AG09319 (cell line): Measurements from ENCODE around the gene SPEF1.

Experiments
- DNase-seq: peaks from one replicate; pipeline ENCODE4 v3.0.0-alpha.2; 2010; ENCODE audit warnings: low read depth; ENCODE audit errors: extremely low read depth
- TF ChIP-seq, protein P1 (sequence below): IDR thresholded peaks from 2 replicates; pipeline ENCODE4 v1.5.1; 2011; ENCODE audit warnings: low read depth, mild to moderate bottlenecking, inconsistent platforms, low read length, moderate library complexity

The SPEF1 gene

DNA sequence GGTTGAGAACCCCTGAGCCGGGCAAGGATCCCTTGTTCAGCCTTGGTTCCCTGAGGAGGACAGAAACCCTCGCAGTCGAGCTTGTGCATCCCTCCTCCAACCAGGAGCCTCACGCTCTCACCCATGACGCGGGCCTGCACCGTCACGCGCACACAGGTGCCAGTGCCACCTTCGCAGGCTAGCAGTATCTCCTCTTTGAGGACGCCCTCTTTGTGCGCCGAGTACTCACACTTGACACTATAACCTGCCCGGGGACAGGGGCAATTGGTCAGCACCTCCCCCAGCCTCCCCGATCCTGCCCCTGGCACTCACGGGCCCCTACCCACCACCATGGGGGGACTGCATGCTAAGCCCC, 27.0 kb downstream of the SPEF1 start:
- TF ChIP-seq, protein P1, sequence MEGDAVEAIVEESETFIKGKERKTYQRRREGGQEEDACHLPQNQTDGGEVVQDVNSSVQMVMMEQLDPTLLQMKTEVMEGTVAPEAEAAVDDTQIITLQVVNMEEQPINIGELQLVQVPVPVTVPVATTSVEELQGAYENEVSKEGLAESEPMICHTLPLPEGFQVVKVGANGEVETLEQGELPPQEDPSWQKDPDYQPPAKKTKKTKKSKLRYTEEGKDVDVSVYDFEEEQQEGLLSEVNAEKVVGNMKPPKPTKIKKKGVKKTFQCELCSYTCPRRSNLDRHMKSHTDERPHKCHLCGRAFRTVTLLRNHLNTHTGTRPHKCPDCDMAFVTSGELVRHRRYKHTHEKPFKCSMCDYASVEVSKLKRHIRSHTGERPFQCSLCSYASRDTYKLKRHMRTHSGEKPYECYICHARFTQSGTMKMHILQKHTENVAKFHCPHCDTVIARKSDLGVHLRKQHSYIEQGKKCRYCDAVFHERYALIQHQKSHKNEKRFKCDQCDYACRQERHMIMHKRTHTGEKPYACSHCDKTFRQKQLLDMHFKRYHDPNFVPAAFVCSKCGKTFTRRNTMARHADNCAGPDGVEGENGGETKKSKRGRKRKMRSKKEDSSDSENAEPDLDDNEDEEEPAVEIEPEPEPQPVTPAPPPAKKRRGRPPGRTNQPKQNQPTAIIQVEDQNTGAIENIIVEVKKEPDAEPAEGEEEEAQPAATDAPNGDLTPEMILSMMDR, result no peak
- no peak for DNase-seq

DNA sequence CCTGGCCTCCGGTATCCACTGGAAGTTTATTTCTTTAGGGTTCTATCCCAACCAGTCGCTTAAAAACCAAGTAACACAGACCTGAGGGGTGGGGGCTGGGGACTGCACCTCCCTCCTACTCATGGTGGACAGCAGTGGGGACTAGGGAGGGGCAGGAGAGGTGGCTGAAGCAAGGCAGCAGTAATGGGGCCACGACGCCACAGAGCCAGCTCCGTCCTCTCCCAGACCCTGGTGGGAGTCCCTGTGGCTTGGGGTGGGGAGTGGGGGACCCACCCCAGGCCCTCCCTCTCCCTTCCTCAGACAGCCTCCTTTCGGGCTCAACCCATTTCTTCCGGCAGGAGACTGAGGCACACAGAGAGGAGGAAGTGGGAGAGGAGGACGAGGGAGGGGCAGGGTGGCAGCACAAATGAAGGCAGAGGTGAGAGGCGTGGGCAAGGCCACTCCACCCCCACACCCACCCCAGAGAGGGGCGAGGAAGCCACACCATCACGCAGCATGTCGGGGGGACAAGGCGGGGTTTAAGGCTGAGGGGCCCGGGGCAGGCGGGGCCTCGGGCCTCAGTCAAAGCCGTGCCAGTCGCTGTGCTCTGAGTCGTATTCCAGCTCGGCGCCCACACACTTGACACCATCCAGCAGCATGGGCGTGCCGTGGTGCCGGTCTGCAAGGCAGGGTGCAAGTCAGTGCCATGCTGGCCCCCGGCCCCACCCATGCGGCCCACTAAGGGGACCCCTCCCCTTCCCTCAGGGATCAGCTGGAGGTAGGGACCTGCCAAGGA, 27.6 kb downstream of the SPEF1 start:
- TF ChIP-seq, protein P1, result no peak
- no peak for DNase-seq

DNA sequence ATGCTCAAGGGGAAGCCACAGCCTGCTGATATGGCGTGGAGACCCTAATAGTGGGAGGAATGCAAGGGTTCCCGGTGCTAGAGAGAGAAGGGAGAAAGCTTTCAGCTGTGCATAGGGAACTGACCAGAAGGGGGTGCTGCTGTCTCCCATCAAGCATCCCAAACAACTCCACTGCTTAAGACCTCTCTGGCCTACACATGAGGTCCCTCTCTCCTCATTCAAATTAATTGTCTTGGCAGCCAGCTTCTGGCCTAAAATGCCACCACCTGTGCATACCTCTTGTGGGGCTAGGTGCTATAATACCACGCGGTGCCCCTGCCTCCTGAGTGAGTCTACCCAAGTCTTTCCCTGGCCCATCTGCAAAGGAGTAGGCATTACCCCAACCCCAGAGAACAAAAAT, 28.1 kb downstream of the SPEF1 start:
- TF ChIP-seq, protein P1, result peak; percentile 85
- DNase-seq, result peak; percentile 49

DNA sequence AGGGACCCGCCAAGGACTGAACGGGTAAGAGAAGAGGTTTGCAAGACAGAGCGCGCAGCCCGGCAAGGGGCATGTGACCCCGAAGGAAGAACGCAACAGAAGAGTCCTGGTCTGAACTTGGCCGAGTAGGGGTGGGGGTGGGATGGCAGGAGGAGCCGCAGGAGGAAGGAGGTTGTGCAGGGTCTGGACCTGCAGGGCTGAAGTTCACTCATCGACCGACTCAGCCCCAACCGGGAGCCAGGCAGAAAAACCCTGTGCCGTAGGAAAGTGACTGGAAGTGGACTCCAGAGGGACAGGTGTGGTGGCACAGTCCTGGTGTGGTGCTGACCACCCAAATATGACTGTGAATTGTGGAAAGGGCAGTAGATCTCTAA, 28.9 kb downstream of the SPEF1 start:
- TF ChIP-seq, protein P1, result no peak
- DNase-seq, result no peak

DNA sequence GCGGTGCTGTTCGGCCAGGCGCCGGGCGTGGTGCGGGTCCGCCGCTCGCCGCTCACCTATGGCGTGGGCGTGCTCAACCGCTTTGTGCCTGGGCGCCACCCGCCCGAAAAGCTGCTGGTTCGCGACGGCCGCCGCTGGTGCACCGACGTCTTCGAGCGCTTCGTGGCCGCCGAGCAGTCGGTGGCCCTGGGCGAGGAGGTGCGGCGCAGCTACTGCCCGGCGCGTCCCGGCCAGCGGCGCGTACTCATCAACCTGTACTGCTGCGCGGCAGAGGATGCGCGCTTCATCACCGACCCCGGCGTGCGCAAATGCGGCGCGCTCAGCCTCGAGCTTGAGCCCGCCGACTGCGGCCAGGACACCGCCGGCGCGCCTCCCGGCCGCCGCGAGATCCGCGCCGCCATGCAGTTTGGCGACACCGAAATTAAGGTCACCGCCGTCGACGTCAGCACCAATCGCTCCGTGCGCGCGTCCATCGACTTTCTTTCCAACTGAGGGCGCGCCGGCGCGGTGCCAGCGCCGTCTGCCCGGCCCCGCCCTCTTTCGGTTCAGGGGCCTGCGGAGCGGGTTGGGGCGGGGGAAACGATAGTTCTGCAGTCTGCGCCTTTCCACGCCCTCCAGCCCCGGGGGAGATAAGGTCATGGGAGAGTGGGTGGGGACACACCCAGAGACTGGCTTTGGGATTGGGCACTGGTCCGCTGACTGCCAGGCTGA, 29.4 kb downstream of the SPEF1 start:
- DNase-seq, result no peak
- TF ChIP-seq, protein P1, result no peak

DNA sequence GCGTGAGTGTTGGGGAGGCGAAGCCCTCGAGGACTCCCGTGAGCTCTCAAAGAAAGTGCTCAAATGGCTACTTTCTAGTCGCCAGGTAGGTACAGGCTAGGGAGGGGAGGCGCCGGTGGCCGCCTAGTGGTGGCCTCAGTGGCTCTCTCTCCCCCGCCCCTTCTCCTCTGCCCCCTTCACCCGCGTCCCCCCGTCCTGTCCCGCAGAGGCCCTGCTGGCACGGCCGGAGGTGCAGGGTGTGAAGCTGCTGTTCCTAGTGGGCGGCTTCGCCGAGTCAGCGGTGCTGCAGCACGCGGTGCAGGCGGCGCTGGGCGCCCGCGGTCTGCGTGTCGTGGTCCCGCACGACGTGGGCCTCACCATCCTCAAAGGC, 30.0 kb downstream of the SPEF1 start:
- TF ChIP-seq, protein P1, result no peak
- DNase-seq, result no peak
